Activated T-helper 1 cell treated with Interleukin-2 at 50 U/mL for 16 hours (primary cell): Measurements from ENCODE around the gene LPP.

Experiments used
- DNase-seq: peaks from one replicate; pipeline ENCODE4 v3.0.0-alpha.2; 2020; ENCODE audit warnings: low read depth

LPP gene

GRCh38 chr3:188299068-188299467 is 145.1 kb downstream of the LPP start:
- no peak for DNase-seq

- DNase-seq, result no peak
Measured at GRCh38 chr3:188299708-188300107, 145.8 kb downstream of the LPP start.

- no peak for DNase-seq
Measured at GRCh38 chr3:188301147-188301546, 147.2 kb downstream of the LPP start.

GRCh38 chr3:188303286-188303799 is 149.4 kb downstream of the LPP start:
- DNase-seq, result no peak

- DNase-seq, result no peak
Measured at GRCh38 chr3:188303823-188304222, 149.9 kb downstream of the LPP start.

- DNase-seq, result no peak
Measured at GRCh38 chr3:188304501-188304900, 150.5 kb downstream of the LPP start.

GRCh38 chr3:188305220-188305619 is 151.3 kb downstream of the LPP start:
- no peak for DNase-seq

GRCh38 chr3:188306435-188307005 is 152.6 kb downstream of the LPP start:
- no peak for DNase-seq

- DNase-seq, result no peak
Measured at GRCh38 chr3:188309437-188310269, 155.7 kb downstream of the LPP start.

- DNase-seq, result no peak
Measured at GRCh38 chr3:188310270-188310710, 156.3 kb downstream of the LPP start.

GRCh38 chr3:188315553-188315952 is 161.6 kb downstream of the LPP start:
- no peak for DNase-seq

- DNase-seq, result no peak
Measured at GRCh38 chr3:188316021-188316722, 162.2 kb downstream of the LPP start.

GRCh38 chr3:188316723-188317070 is 162.7 kb downstream of the LPP start:
- no peak for DNase-seq

GRCh38 chr3:188319569-188319968 is 165.6 kb downstream of the LPP start:
- DNase-seq, result no peak

- DNase-seq, result no peak
Measured at GRCh38 chr3:188320757-188321156, 166.8 kb downstream of the LPP start.

GRCh38 chr3:188321258-188321657 is 167.3 kb downstream of the LPP start:
- DNase-seq, result no peak

GRCh38 chr3:188322135-188322887 is 168.4 kb downstream of the LPP start:
- no peak for DNase-seq

- DNase-seq, result no peak
Measured at GRCh38 chr3:188323067-188323842, 169.3 kb downstream of the LPP start.

GRCh38 chr3:188326111-188326510 is 172.2 kb downstream of the LPP start:
- DNase-seq, result no peak

GRCh38 chr3:188326968-188327367 is 173.0 kb downstream of the LPP start:
- DNase-seq, result no peak

- DNase-seq, result no peak
Measured at GRCh38 chr3:188327433-188327832, 173.5 kb downstream of the LPP start.
